GM18858 (cell line): ENCODE data around the gene KCNK13.
"Not testable (repeated sequence)": the region's sequence is repeated elsewhere in the genome, so short reads cannot be mapped to it uniquely, and the experiment has no call there.

Experiments used
- ATAC-seq: cut with Tn5 transposase; IDR thresholded peaks from one replicate; pipeline ENCODE4 v1.9.1; 2021; ENCODE audit not compliant: unreplicated experiment

Gene KCNK13

DNA sequence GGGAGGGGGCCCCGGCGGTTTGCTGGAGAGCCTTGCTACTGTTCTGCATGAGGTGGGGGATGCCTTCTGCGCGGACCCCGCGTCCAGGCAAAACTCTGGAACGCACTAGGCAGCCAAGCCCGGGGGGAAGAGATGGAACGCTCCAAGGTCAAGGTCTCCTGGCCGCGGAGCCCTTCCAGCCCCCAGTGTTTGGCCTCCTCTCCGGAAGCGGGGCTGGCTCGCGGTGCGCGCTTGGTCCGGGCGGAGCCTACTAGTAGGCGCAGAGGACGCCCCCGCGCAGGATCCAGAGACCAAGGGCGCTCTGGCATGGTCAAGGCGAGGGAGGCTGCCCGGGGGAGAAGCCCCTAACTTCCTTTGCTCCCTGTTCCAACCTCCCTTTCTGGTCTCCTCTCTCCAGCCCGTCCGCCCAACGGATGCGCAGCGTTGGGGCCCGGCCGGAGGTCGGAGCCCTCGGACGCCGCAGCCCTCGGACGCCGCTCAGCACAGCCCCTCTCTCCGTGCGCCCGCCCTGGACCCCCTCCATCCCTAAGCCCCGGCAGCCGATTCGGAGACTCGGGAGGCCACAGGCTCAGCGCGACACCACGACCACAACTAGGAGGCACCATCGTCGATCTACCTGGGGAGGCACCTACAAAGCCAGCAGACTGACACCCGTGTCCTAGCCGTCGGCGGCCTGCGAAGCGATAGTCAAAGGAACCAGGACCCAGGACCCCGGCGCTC, 669 bp upstream of the KCNK13 start:
- no peak for ATAC-seq

DNA sequence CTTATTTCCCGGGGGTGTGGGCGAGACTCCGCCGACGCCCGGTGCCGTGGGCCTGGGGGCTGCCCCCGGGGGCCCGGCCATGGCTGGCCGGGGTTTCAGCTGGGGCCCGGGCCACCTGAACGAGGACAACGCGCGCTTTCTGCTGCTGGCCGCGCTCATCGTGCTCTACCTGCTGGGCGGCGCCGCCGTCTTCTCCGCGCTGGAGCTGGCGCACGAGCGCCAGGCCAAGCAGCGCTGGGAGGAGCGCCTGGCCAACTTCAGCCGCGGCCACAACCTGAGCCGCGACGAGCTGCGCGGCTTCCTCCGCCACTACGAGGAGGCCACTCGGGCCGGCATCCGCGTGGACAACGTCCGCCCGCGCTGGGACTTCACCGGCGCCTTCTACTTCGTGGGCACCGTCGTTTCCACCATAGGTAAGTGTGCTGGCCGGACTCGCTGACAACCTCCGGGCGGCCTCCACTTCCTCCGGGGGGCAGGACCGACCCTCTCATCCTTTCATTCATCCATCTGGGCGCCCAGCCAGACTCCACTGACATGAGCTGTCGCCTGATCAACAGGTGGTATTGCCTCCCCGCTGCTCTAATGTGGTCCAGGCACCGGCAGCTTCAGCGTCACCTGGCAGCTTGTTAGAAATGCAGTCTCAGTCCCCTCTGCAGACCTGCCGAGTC, 467 bp downstream of the KCNK13 start:
- ATAC-seq = no peak

DNA sequence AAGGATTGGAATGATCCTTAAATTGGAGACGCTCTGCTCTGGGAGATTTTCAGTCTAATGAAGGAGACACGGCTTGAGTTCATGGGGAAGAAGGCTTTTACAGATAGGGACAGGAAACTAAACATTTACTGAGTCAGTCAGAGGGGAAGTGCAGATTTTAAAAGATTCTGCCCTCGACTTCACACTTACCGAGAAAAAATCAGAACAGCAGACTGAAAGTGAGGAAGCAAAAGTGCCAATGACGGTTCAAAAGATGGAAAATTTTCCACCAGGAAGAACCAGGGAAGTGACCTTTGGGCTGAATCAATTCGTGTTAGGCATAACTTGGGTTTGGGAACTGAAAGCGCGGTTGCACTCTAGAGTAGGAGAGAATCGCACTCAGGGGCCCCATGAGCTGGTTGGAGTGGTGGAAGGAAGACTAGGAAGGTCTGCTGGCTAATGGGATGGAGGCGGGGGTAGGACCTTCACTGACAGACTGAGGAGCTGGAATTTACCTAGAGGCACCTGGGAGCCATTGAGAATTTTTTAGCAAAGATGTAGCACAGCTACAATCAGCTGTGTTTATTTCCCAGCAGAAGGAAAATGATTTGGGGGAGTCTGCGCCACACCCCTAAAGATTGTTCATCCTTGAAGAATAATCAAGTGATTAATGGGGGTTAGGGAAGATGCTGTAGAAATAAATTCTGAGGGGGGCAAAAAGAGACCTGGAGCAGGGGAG, 1.2 kb downstream of the KCNK13 start:
- no peak for ATAC-seq

DNA sequence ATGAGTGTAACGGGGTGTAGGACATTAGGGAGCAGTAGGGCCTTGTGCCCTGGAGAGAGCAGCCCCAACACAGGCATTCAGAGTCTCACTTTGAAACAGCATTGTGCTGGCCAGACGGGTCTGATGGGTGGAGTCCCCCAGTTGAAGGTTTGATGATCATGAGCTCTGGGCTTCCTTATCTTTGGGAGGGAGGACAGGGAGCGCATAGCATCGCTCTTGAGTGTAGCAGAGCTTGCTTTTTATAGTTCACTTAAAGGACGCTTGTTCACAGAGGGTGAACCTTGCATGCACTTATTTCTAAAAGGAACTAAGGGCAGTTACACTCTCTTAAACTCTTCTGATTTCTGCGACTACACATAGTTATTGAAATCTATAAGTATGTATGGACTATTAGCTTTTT, 10.6 kb downstream of the KCNK13 start:
- no peak for ATAC-seq

DNA sequence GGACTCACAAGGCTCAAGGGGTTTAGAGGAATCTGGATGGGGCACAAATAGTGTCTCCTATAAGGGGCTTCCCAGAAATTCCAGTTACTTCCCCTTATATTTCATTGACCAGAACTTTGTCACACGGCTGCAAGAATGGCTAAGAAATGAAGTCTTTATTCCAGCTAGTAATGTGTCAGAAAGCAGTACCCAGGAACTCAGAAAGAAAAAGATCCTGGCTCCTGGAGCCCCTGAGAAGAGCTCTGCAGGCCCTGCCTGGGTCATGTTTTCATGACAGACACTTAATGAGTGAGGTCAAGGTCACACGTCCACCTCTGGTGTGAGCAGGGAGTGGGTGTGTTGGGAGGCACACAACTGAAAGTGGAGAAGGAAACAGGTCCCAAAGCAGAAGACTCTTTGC, 17.8 kb downstream of the KCNK13 start:
- no peak for ATAC-seq

DNA sequence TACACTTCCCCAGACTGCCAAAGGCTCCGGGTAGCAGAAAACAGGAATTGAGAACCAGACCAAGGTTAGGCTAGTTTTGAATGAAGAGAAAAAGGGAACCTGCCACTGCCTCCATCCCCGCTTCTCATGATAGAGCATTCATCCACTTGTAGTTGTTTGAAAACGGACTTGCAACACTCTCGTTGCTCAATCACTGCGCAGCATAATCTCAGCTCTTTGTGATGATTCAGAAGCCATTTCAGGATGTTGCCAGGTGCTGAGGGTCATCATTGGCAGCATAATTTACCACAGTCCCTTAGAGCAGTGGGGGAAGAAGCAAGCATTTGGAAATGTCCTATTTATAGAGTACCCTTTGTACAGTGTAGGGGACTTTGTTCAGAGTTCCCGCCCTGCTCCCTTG, 25.6 kb downstream of the KCNK13 start:
- ATAC-seq = no peak

DNA sequence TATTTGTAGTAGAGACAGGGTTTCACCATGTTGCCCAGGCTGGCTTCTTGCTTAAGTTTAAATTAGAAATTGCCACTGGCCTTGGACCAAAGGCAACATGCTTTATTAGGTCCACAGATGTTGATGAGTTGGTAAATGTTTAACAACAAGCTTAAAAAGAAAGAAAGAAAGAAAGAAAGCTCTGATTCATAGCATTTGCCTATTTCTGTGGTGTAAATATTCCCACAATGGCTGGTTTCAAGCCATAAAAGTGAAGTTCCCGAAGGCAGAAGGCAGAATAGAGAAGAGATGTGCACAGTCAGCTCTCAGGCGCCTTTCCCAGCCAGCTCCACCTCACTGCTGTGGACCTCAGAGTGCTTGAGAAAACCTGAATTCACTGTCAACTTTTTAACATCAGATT, 26.4 kb downstream of the KCNK13 start:
- ATAC-seq = no peak

DNA sequence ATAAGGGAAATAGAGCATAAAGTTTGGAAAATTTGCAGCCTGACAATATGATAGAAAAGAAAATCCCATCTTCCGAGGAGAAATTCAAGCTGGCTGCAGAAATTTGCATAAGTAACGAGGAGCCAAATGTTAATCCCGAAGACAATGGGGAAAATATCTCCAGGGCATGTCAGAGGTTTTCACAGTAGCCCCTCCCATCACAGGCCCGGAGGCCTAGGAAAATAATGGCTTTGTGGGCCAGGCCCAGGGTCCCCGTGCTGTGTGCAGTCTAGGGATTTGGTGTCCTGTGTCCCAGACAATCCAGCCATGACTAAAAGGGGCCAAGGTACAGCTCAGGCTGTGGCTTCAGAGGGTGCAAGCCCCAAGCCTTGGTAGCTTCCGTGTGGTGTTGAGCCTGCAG, 27.7 kb downstream of the KCNK13 start:
- not testable (repeated sequence) for ATAC-seq

DNA sequence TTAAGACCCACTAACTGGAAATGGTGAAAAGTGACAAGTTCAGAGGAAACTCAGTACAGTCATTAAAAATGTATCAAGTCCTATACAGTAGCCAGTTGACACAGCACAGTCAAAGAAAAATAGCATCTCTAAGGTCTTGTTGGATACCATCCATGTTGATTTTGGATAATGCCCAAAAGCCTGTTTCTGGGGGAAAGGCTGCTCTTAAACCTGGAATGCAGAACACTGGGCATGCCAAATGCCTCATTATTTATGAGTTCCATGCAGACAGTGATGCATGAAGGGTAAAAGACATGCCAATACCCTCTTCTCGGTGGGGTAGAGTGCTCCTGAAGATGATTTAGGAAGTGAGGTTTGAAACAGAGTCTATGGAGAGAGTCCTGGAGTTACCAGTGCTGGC, 29.6 kb downstream of the KCNK13 start:
- no peak for ATAC-seq

DNA sequence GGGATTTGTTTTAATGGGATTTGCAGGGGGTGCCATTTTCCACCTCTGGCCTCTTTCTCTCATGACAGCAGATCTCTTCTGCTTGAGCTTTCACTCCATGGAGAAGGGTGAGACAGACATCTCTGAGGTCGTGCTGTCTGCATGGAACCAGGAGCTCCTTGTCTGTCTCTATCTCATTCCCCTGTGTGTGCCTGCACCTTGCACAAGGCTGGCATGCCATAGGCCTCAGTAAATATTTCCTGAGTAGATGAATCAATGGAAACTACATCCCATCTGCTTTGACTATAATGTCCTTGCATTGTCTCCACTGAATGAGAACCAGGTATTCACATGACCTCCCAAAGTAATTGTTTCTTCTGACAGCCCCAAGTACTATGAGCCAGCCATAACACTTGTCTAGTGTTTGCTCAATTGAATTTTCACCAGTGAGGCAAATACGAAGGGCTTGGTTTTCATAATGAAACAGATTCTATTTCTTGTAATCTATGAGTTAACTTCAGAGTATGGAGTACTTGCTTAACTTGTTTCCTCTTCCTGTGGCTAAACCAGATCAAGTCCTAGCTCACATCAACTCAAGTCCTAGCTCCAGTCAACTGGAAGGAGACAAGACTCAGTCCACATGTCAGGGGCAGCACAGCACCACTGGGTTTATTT, 32.3 kb downstream of the KCNK13 start:
- no peak for ATAC-seq

DNA sequence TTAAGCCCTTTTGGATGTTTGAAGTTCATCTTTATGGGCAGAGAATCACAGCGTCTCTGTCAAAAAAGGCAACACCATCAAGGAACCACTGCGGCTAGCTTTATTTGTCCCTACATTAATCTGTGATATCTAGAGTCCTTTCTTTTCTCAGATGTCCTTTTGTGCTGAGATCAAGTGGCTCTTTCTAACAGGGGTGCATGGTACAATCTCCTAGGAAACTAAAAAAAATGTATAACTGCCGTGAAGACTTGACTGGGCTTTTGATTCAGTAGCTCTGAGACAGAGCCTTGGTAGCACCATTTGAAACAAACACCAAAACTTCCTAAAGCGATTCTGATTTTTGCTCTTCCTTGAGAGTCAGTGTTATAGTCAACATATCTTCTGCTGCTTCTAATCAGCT, 33.3 kb downstream of the KCNK13 start:
- ATAC-seq = no peak

DNA sequence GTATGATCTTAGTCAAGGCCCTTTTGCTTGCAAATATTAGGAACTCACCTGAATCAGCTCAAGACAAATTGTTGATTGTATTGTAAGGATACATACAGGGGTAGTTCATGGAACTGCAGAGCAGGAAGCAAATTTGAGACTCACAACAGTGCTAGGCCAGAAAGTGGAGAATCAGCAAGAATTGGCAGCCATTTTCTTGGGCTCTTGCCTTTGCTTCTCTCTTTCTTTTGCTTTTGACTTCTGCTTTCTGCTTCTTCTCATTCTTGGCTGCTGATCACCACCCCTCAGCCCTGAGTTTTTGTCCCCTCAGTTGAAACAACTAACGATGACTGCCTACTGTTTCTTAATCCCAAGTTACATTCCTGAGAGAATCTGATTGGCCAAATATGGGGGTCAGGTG, 34.8 kb downstream of the KCNK13 start:
- ATAC-seq = no peak

DNA sequence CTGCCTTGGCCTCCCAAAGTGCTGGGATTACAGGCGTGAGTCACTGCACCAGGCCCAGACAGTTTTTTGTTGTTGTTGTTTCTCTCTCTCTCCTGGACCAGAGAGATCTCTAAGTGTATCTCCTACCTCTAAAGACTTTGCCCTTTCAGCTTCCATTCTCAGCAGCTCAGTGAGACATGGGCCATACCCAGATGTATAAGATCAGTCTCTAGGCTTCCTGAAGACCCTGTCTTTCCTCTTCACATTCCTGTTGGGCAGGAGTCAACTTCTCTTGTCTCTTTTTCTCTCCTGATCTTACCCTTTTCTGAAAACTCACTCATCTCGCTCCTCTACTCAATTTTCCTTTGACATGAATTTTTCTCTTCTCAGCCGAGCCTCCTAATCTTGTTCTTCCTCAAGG, 42.0 kb downstream of the KCNK13 start:
- ATAC-seq = no peak

DNA sequence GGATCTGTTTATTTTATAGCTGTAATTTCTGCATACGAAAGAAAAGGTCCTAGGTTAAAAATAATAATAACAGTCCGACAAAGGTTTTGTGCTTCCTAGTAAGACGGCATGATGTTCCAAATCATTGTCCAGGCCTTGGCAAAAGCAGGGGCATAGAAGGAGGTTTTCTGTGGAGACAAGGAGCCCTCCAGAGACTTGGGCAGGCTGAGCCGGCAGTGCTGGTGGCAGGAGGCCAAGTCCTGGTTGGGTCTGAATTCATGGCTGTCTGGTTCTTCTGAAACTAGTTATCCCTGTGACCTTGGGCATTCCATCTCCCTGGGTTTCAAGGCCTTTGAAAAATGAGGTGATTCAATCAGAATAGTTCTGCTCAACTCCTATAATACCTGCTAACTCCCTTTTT, 44.0 kb downstream of the KCNK13 start:
- ATAC-seq = no peak

DNA sequence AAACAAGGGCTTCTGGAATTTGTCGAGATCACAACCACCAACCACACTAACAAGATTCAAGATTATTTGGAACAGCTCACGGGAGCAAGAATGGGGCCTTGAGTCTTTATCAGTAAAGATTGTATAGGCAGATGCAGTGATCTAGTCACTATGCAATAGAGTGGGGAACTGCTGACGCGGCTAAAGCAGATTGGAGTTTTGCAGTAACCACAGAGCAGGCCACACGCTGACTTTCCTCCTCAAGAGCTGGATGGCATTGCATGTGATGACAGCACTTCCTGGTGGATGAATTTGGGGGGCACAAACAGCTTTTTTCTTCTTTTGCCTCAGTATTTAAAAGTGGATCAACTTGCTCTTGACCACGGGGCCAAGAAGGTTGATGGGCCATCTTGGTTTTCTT, 46.0 kb downstream of the KCNK13 start:
- no peak for ATAC-seq

DNA sequence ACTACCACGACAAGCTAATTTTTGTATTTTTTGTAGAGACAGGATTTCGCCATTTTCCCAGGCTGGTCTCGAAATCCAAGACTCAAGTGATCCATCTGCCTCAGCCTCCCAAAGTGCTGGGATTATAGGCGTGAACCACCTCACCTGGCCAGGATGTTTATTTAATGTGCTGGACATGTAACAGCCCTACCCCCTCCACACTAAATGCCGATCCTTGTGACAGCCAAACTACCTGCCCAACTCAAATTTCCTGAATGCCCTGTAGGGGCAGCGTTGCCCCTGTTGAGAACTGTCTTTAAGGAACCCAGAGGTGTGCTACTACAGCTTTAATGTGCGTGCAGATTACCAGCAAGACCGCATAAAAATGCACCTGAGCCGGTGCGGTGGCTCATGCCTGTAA, 48.1 kb downstream of the KCNK13 start:
- ATAC-seq = no peak

DNA sequence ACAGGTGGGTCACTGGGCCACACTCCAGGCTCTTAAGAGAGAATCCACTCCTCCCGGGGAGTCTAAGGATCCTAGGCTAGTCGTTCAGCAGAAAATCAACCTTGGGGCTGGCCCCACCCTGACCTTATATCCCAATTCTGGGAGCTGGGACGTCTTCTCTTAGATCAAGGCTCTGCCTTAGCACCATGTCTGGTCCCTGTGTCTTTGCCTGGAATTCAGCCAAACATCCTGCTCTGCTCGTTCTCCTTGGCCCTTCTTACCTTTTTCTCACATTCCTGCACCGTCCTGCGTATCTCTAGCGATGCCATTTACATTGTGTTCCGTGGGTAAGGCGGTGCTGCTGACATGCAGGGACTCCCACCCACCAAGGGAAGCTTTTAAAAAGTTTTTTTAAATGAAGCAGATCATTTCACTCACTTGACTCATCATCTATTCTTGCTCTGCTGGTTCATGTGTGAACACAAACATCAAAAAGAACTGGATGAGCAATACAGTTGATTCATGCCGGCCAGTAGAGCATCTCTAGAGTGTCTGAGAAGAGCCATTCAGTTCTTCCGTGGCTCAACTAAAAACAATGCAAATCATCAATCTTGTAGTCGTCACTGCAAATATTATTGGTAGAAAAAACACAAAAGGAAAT, 50.2 kb downstream of the KCNK13 start:
- no peak for ATAC-seq

DNA sequence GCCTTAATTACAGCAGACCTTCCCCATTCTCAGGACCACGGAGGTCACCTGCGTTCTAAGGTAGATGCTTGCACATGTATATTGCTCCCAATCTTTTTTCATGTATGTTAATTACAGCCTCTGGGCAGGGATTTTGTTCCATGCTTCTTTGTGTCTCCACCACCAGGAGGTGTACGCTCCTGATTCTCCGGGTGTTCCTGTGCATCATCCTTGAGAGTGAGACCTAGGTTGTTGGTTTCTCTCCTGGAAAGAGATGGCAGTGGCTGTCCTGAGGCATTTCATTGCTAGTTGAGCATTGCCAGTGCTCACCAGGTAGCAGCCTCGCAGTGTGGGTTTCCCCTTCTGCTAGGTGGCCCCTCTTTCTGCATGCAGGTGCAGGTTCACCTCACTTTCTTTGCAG, 52.8 kb downstream of the KCNK13 start:
- ATAC-seq = no peak

DNA sequence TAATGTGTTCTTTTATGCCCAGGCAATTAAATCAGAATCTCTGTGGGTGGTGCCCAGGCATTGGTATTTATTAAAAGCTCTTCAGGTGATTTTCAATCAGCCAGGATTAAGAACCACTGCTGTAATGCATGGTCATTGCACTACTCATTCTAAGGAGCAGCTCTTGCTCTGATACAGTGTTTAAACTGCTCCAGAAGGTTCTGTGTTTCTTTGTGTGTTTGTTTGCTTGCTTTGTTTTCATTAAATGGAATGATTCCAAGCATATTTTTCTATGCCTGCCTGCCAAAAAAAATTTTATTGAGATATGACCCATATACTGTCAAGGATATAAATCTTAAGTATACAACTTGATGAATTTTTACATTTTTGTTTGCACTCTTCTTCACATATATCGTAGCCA, 54.0 kb downstream of the KCNK13 start:
- ATAC-seq = no peak

DNA sequence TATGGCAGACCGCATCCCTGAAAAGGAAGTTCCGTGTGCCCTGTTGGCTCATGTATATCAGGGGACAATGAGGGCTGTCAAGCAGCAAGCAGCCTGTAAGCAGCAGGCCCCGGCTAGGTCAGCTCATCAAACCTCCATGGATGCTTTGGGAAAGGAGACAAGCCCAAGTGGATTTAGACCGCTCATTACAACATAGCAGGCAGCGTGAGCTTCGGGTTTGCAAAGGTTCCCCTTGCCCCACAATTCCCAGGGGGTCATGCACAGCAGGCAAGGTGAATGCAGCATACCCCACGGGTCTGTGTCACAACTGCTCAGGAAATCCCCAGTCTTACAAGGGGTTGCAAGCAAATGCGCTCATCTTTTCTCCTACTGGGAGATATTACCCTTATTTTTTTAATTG, 54.6 kb downstream of the KCNK13 start:
- no peak for ATAC-seq

DNA sequence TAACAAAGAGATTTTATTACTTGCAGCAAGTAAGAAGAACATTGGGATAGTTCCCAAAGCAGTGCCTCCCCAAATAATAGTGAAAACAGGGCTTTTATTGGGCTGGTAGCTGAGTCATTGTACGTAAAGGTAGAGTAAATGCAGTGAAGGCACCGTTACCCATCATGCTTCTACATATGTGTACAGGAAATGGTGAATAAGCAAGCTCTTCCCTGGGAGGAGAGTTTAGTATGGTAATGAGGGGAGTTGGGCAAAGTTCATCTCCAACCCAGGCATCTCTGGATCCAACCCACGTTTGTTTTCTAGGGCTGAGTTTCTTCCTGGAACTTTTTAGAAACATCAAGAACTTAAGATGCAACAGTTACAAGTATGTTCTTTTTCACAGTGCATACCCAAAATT, 56.2 kb downstream of the KCNK13 start:
- no peak for ATAC-seq
